WTC11 (cell line): ENCODE results near the gene ARV1. TPM values are rescaled to one million over a fixed set of nuclear protein-coding genes. Genes with fewer than 3 reads are reported as not detected.

Experiments used
- ATAC-seq: fragments of 200-7000 bp; cut with Tn5 transposase; 2 replicates; pipeline ENCODE4 v1.10.0; 2021; ENCODE audit warnings: mild to moderate bottlenecking, moderate library complexity
- CTCF ChIA-PET: fragments of 300-600 bp; sonication (Branson Sonifier 250); formaldehyde crosslinking; loops from one replicate; lab custom pipeline; 2021; ENCODE audit warnings: antibody characterized with exemption; lab: Charles Lee
- POLR2A ChIA-PET: fragments of 350-600 bp; sonication (Branson Sonifier 250); formaldehyde crosslinking; loops from one replicate; lab custom pipeline; 2021; ENCODE audit warnings: antibody characterized with exemption; lab: Charles Lee
- DNase-seq: peaks from one replicate; pipeline ENCODE4 v3.0.0; 2021; ENCODE audit warnings: low spot score
- H3K27ac Mint-ChIP-seq: 2 replicates; pipeline ENCODE4 v1.8.0; 2021; ENCODE audit warnings: mixed read lengths
- H3K27me3 Mint-ChIP-seq: 2 replicates; pipeline ENCODE4 v1.8.0; 2021; ENCODE audit warnings: low read depth, mild to moderate bottlenecking, moderate library complexity, mixed read lengths
- H3K36me3 Mint-ChIP-seq: 2 replicates; pipeline ENCODE4 v1.8.0; 2021; ENCODE audit warnings: mixed read lengths
- H3K4me1 Mint-ChIP-seq: 2 replicates; pipeline ENCODE4 v1.8.0; 2022; ENCODE audit warnings: mixed read lengths
- H3K4me3 Mint-ChIP-seq: 2 replicates; pipeline ENCODE4 v1.8.0; 2021; ENCODE audit warnings: mild to moderate bottlenecking, moderate library complexity, mixed read lengths
- H3K9me3 Mint-ChIP-seq: 2 replicates; pipeline ENCODE4 v1.8.0; 2021; ENCODE audit warnings: mixed read lengths
- CBFB ChIP-seq: sonication (generic); formaldehyde crosslinking; IDR thresholded peaks from 2 replicates; pipeline ENCODE4 v1.8.1; 2022; ENCODE audit warnings: mild to moderate bottlenecking, low read depth, missing genetic modification reagents
- CTCF ChIP-seq: fragments of 200-600 bp; IDR thresholded peaks from 2 replicates; pipeline ENCODE4 v1.8.0; 2022; ENCODE audit warnings: antibody characterized with exemption
- EMX1 ChIP-seq: fragments of 250-450 bp; sonication (Bioruptor Pico); IDR thresholded peaks from 2 replicates; pipeline ENCODE4 v1.8.0; 2021; ENCODE audit warnings: mild to moderate bottlenecking
- ESRRA ChIP-seq: sonication (generic); formaldehyde crosslinking; IDR thresholded peaks from 2 replicates; pipeline ENCODE4 v1.8.1; 2022; ENCODE audit warnings: mild to moderate bottlenecking, missing genetic modification reagents, borderline replicate concordance
- FOXJ3 ChIP-seq: sonication (generic); formaldehyde crosslinking; IDR thresholded peaks from 2 replicates; pipeline ENCODE4 v1.9.0; 2021; ENCODE audit warnings: missing genetic modification reagents, mild to moderate bottlenecking, borderline replicate concordance
- MAX ChIP-seq: sonication (generic); formaldehyde crosslinking; IDR thresholded peaks from 2 replicates; pipeline ENCODE4 v1.8.0; 2022; ENCODE audit warnings: mild to moderate bottlenecking, missing genetic modification reagents
- MXD4 ChIP-seq: fragments of 250-450 bp; sonication (Bioruptor Pico); IDR thresholded peaks from 2 replicates; pipeline ENCODE4 v1.8.0; 2021; ENCODE audit warnings: mild to moderate bottlenecking, moderate library complexity, borderline replicate concordance
- MYBL2 ChIP-seq: sonication (generic); formaldehyde crosslinking; IDR thresholded peaks from 2 replicates; pipeline ENCODE4 v1.8.1; 2023; ENCODE audit warnings: mild to moderate bottlenecking, moderate library complexity, missing genetic modification reagents
- RORB ChIP-seq: fragments of 250-450 bp; sonication (Bioruptor Pico); IDR thresholded peaks from 2 replicates; pipeline ENCODE4 v1.9.0; 2021; ENCODE audit warnings: mild to moderate bottlenecking
- SMAD3 ChIP-seq: sonication (generic); formaldehyde crosslinking; IDR thresholded peaks from 2 replicates; pipeline ENCODE4 v1.8.0; 2022; ENCODE audit warnings: missing genetic modification reagents, mild to moderate bottlenecking, borderline replicate concordance
- SOX15 ChIP-seq: fragments of 250-450 bp; sonication (Bioruptor Pico); IDR thresholded peaks from 2 replicates; pipeline ENCODE4 v1.9.0; 2021; ENCODE audit warnings: mild to moderate bottlenecking
- SP1 ChIP-seq: sonication (generic); formaldehyde crosslinking; conservative IDR thresholded peaks from 2 replicates; pipeline ENCODE4 v1.8.1; 2022; ENCODE audit warnings: missing genetic modification reagents
- STAT6 ChIP-seq: sonication (generic); formaldehyde crosslinking; conservative IDR thresholded peaks from 2 replicates; pipeline ENCODE4 v1.8.1; 2023; ENCODE audit warnings: mild to moderate bottlenecking, low read depth, missing genetic modification reagents, moderate library complexity
- TEAD4 ChIP-seq: sonication (generic); formaldehyde crosslinking; IDR thresholded peaks from 2 replicates; pipeline ENCODE4 v1.8.0; 2022; ENCODE audit warnings: mild to moderate bottlenecking, missing genetic modification reagents
- USF1 ChIP-seq: sonication (generic); formaldehyde crosslinking; IDR thresholded peaks from 2 replicates; pipeline ENCODE4 v1.8.0; 2022; ENCODE audit warnings: mild to moderate bottlenecking, missing genetic modification reagents
- ZNF671 ChIP-seq: fragments of 250-450 bp; sonication (Bioruptor Pico); IDR thresholded peaks from 2 replicates; pipeline ENCODE4 v1.8.0; 2021; ENCODE audit warnings: mild to moderate bottlenecking
- total RNA-seq: library from RNA; stranded (reverse); gene quantifications from 3 replicates; pipeline ENCODE4 v1.2.3, GENCODE V29; 2021
- TF ChIP-seq, protein P1 (sequence below): sonication (generic); formaldehyde crosslinking; IDR thresholded peaks from 2 replicates; pipeline ENCODE4 v1.8.1; 2022; ENCODE audit warnings: low read depth, mild to moderate bottlenecking, moderate library complexity, missing genetic modification reagents, borderline replicate concordance
- TF ChIP-seq, protein P2 (sequence below): sonication (generic); formaldehyde crosslinking; IDR thresholded peaks from 2 replicates; pipeline ENCODE4 v1.8.1; 2023; ENCODE audit warnings: mild to moderate bottlenecking, missing genetic modification reagents, moderate library complexity

ARV1 gene
- total RNA-seq, 1 experiment from 2014 or later: 9.1 TPM

DNA sequence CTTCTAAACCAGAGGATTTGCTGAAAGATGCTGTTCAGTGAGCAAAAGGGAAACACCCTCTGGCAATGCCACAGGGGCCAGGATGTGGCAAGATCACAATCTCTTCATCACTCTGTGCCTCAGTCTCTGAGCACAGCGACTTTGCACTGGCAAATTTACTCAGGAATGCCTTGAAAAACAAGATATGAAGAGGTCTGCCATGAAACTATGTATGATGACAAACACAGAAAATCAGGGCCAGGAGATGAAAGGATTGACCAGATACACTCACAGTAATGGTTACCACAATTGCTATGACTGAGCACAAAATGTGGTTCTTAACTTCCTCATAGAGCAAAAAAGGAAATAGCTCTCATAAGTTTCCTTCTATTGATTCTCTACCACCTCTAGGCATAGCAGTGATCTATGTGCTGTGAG is 6.0 kb upstream of the ARV1 start (continued):
- no peak for TF ChIP-seq STAT6
- no peak for TF ChIP-seq CBFB (CRISPR knock-in tag)
- no peak for TF ChIP-seq ZNF671 (CRISPR knock-in tag)
- TF ChIP-seq MXD4 (CRISPR knock-in tag): no peak
- no peak for TF ChIP-seq RORB (CRISPR knock-in tag)

GRCh38 chr1:230975636-230976035 is 3.3 kb upstream of the ARV1 start:
- POLR2A ChIA-PET: interaction anchor here (0.7 kb wide), 1 partner anchor 281 kb away, joined by 3 read pairs; no protein-coding TSS in a partner anchor
- CTCF ChIA-PET: no interaction called here
- H3K27ac Mint-ChIP-seq: no peak overlapping the region
- no peak for ATAC-seq
- TF ChIP-seq EMX1 (CRISPR knock-in tag) (no peak), SMAD3 (no peak), MAX (CRISPR knock-in tag) (no peak), ESRRA (CRISPR knock-in tag) (no peak), SOX15 (CRISPR knock-in tag) (no peak), STAT6 (no peak), USF1 (CRISPR knock-in tag) (no peak), MYBL2 (no peak), TEAD4 (CRISPR knock-in tag) (no peak), CTCF (no peak), SP1 (no peak), FOXJ3 (CRISPR knock-in tag) (no peak)
- TF ChIP-seq, protein P1, sequence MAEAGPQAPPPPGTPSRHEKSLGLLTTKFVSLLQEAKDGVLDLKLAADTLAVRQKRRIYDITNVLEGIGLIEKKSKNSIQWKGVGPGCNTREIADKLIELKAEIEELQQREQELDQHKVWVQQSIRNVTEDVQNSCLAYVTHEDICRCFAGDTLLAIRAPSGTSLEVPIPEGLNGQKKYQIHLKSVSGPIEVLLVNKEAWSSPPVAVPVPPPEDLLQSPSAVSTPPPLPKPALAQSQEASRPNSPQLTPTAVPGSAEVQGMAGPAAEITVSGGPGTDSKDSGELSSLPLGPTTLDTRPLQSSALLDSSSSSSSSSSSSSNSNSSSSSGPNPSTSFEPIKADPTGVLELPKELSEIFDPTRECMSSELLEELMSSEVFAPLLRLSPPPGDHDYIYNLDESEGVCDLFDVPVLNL (CRISPR knock-in tag): no peak
- TF ChIP-seq, protein P2, sequence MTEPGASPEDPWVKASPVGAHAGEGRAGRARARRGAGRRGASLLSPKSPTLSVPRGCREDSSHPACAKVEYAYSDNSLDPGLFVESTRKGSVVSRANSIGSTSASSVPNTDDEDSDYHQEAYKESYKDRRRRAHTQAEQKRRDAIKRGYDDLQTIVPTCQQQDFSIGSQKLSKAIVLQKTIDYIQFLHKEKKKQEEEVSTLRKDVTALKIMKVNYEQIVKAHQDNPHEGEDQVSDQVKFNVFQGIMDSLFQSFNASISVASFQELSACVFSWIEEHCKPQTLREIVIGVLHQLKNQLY (CRISPR knock-in tag): no peak
- TF ChIP-seq, all 79 proteins: peak for 0
- no peaks in the 10 kb centered on the region for H3K9me3 Mint-ChIP-seq
- H3K4me3 Mint-ChIP-seq: no peak overlapping the region
- peaks cover 15% of the 10 kb centered on the region for H3K4me1 Mint-ChIP-seq
- peaks cover 41% of the 10 kb centered on the region for H3K27me3 Mint-ChIP-seq
- H3K36me3 Mint-ChIP-seq: no peaks in the 10 kb centered on the region
- no peak for DNase-seq
